ENCODE measurements around the gene MGLL. TPM values are rescaled to one million over a fixed set of nuclear protein-coding genes. Genes with fewer than 3 reads are reported as not detected.

Gene MGLL
- total RNA-seq, 4 donors from 2014 or later: 26.5 to 50.2 (median 43.8) TPM

- H3K27me3 ChIP-seq: no peaks in the 10 kb centered on the region
- H3K27ac ChIP-seq: peak overlapping the region; percentile 20 to 89 (median 66)
- intact Hi-C loops (cut with DNase I; ENCODE audit: low total_unique reads): no loop called here
- H3K4me3 ChIP-seq: no peak overlapping the region
- H3K4me1 ChIP-seq: peaks cover 32 to 78% of the 10 kb centered on the region in 2 donors
- no peaks in the 10 kb centered on the region for H3K9me3 ChIP-seq
- no peak for DNase-seq
- TF ChIP-seq POLR2A (IDR thresholded peaks at IDR 0.05) (no peak), CTCF (IDR thresholded peaks at IDR 0.05 in 4 of 5, conservative IDR thresholded peaks at IDR 0.05 in 1 of 5) (no peak)
- ATAC-seq: no peak
- H3K36me3 ChIP-seq: no peaks in the 10 kb centered on the region
- in situ Hi-C loops (cut with MboI; ENCODE audit: low sequenced_read_pairs in 4 of 4): no loop called here
These were observed 109.2 kb downstream of the MGLL start for GRCh38 chr3:127712881-127713771.

DNA sequence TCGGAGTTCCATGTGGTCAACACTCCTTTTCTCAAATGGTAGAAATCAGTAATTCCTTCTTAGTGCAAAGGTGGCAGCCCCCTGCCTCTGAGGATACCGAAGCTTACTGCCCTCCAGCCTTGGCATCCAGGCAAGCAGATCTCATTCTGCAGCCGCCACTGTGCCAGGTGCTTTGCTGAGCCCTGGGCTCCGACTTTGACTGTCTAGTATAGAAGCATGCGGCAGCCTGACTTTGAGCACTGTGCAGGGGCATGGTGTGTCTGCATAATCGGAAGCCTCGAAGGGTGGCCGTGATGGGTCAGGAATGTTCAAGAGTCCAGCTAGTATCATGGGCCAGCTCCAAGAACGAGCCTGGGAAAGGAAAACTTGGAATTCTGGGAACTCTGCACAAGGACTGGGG is 109.9 kb downstream of the MGLL start:
- H3K9me3 ChIP-seq: no peaks in the 10 kb centered on the region
- no peaks in the 10 kb centered on the region for H3K27me3 ChIP-seq
- peak overlapping the region; percentile 20 to 89 (median 66) for H3K27ac ChIP-seq
- DNase-seq: no peak
- intact Hi-C loops (cut with DNase I; ENCODE audit: low total_unique reads): no loop called here
- peaks cover 35 to 76% of the 10 kb centered on the region in 2 donors for H3K4me1 ChIP-seq
- ATAC-seq: no peak
- in situ Hi-C loops (cut with MboI; ENCODE audit: low sequenced_read_pairs in 4 of 4): no loop called here
- TF ChIP-seq CTCF (IDR thresholded peaks at IDR 0.05 in 4 of 5, conservative IDR thresholded peaks at IDR 0.05 in 1 of 5) (no peak), POLR2A (IDR thresholded peaks at IDR 0.05) (no peak)
- H3K4me3 ChIP-seq: no peak overlapping the region
- no peaks in the 10 kb centered on the region for H3K36me3 ChIP-seq

DNA sequence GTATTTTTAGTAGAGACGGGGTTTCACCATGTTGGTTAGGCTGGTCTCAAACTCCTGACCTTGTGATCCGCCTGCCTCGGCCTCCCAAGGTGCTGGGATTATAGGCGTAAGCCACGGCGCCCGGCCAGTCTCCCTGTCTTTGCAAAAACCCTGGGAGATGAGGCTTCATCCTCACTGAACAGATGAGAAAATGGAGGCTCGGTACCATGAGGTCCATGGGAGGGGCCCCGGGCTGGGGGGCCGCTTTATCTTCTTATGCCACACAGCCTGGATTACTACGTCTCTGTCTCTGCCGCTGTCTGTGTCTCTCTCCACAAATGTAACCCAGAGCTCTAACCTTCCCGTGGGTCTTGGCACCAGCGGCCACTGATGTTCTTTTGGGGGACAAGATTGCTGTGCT is 110.4 kb downstream of the MGLL start:
- H3K36me3 ChIP-seq: no peaks in the 10 kb centered on the region
- no peaks in the 10 kb centered on the region for H3K9me3 ChIP-seq
- no peak for ATAC-seq
- peak in 1 of 2 donors; percentile 2 for DNase-seq
- intact Hi-C loops (cut with DNase I; ENCODE audit: low total_unique reads): no loop called here
- H3K27me3 ChIP-seq: no peaks in the 10 kb centered on the region
- H3K27ac ChIP-seq: peak overlapping the region in 3 of 4 donors; percentile 62 to 89 (median 71)
- TF ChIP-seq CTCF (IDR thresholded peaks at IDR 0.05 in 4 of 5, conservative IDR thresholded peaks at IDR 0.05 in 1 of 5) (no peak), POLR2A (IDR thresholded peaks at IDR 0.05) (no peak)
- no peak overlapping the region for H3K4me3 ChIP-seq
- in situ Hi-C loops (cut with MboI; ENCODE audit: low sequenced_read_pairs in 4 of 4): no loop called here
- peaks cover 36 to 78% of the 10 kb centered on the region in 2 donors for H3K4me1 ChIP-seq

DNA sequence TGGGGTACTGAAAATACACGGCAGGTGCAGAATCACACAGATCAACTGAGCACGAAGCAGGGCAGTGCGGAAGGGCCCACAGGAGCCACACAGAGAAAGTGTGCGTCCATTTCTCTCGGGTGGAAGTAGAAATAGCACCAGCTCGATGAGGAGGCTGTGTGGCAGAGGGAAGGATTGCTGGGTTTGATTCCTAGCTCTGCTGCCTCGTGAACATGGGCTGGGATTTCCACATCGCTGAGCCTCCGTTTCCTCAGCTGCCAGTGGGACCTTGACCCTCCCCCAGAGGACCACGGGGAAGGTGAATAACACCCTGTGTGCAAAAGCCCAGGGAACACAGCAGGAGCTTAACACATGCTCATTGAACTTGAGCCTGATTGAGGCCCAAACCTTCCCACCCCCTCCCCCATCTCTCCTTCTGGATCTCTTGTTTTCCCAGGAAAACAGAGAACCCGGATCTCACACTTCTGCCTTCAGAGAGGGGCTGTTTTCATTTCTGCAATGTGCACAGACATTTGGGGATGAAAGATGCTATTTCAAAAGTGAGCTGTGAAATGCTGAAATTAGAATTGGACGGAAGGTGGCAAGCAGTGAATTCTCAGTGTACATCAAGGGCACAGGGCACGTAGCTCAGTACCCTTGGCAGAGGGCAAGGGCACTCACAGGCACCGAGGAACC is 111.2 kb downstream of the MGLL start:
- Histone ChIP-seq H3K27ac (peak overlapping the region; percentile 37 to 96 (median 80)), H3K36me3 (no peaks in the 10 kb centered on the region), H3K4me1 (peaks cover 37 to 78% of the 10 kb centered on the region in 2 donors), H3K9me3 (no peaks in the 10 kb centered on the region), H3K27me3 (no peaks in the 10 kb centered on the region), H3K4me3 (no peak overlapping the region)
- peak in 1 of 2 donors; percentile 5 for DNase-seq
- ATAC-seq: no peak
- in situ Hi-C loops (cut with MboI; ENCODE audit: low sequenced_read_pairs in 4 of 4) (no loop called here), intact Hi-C loops (cut with DNase I; ENCODE audit: low total_unique reads) (no loop called here)
- TF ChIP-seq CTCF (IDR thresholded peaks at IDR 0.05 in 4 of 5, conservative IDR thresholded peaks at IDR 0.05 in 1 of 5) (no peak), POLR2A (IDR thresholded peaks at IDR 0.05) (no peak)

Measured in gastrocnemius medialis (tissue), 4 donors.